Pancreas (tissue), 10 donors: ENCODE data around the gene NAT9. TPM values are rescaled to one million over a fixed set of nuclear protein-coding genes. Genes with fewer than 3 reads are reported as not detected.
A peak's percentile ranks its signal among the peaks of the same experiment; 100 is the strongest.

Source experiments
- ATAC-seq, 4 donors: fragments of 200-7000 bp; cut with Tn5 transposase; one replicate each; pipeline versions ENCODE4 v1.8.0 to v1.9.1; 2020; ENCODE audit warnings: mild to moderate bottlenecking in 4 of 4, moderate library complexity in 4 of 4
- DNase-seq, 6 donors: peaks; one replicate each; pipeline ENCODE4 v3.0.0-alpha.2; 2020
- FAIRE-seq: peaks from 2 replicates; lab custom pipeline; 2012; peaks lifted over from hg19 to GRCh38; lab: Jason Lieb, UNC
- H3K27ac ChIP-seq, 4 donors: fragments of 200-600 bp; sonication (generic); 1 replicate in 3 of 4; 2 replicates in 1 of 4; pipeline versions ENCODE4 v1.5.0 to v1.8.0; 2020
- H3K27me3 ChIP-seq, 4 donors: fragments of 200-600 bp; one replicate each; pipeline ENCODE4 v1.8.0; 2021
- H3K36me3 ChIP-seq, 3 donors: fragments of 200-600 bp; sonication (generic) in 1 of 3; one replicate each; pipeline versions ENCODE4 v1.5.0 to v1.8.0; 2020 to 2021
- H3K4me1 ChIP-seq, 3 donors: fragments of 200-600 bp; one replicate each; pipeline ENCODE4 v1.8.0; 2021
- H3K4me3 ChIP-seq, 4 donors: fragments of 200-600 bp; sonication (generic) in 2 of 4; one replicate each; pipeline versions ENCODE4 v1.5.0 to v1.8.0; 2020 to 2021
- H3K9me3 ChIP-seq, 4 donors: fragments of 200-600 bp; one replicate each; pipeline ENCODE4 v1.8.0; 2021
- WGBS, 2 donors: extraction: QIAGEN DNeasy Blood & Tissue Kit; methylation state at CpG; one replicate each; pipeline ENCODE4 v1.1.7; 2013; 5-methylcytosine and 5-hydroxymethylcytosine counted together
- intact Hi-C, 3 donors: fragments of 100-400 bp; cut with DNase I; formaldehyde crosslinking; loops; one replicate each; pipeline versions ENCODE4 v1.11.1 to v1.14.2; 2022
- polyA plus RNA-seq, 2 donors: library from polyadenylated mRNA; stranded (reverse); fragments of 200-250 nt; gene quantifications; one replicate each; pipeline ENCODE4 v1.2.3, GENCODE V29; 2013
- total RNA-seq, 6 donors: library from RNA; stranded (reverse); fragmentation: NEBNext Ultra II Directional in 4 of 6; extraction: Animal tissue kit (Norgen Biotek cat#: 25700) in 4 of 6; gene quantifications; one replicate each; pipeline versions ENCODE4 v1.2.1 to v1.2.4, GENCODE V29; 2021 to 2023
- TF ChIP-seq, protein P1 (sequence below), 4 donors: fragments of 200-600 bp; sonication (generic) in 3 of 4; IDR thresholded peaks; one replicate each; pipeline versions ENCODE4 v1.5.0 to v1.8.0; 2021; ENCODE audit warnings: antibody characterized with exemption in 4 of 4
- donor health status: healthy with polysubstance abuse.
- donor health status: DM: no; HTN: no; CAD: no; lungs with moderate emphysema.
- donor health status: DM: no; HTN: no; CAD: no.
- donor health status: control.
- donor health status: control.
- donor health status: Bipolar disorder and iron deficiency.
- donor health status: DM: yes; HTN: yes; CAD: no.
- donor health status: DM: no; HTN: no; CAD: no.
- donor health status: DM: no; HTN: no; CAD: no.
- donor health status: DM: yes; HTN: yes; CAD: no.

NAT9 gene
- total and polyA plus RNA-seq, 8 donors, result 14.4 to 38.5 (median 24.8) TPM

GRCh38 chr17:74796211-74796610, 20.1 kb upstream of the NAT9 start:
- no peaks in the 10 kb centered on the region for H3K4me1 ChIP-seq
- ATAC-seq (no peak), DNase-seq (no peak), FAIRE-seq (no peak)
- H3K27me3 ChIP-seq, result no peaks in the 10 kb centered on the region
- intact Hi-C loops, result loop anchor here in 1 of 3 donors (5.0 kb wide), 1 partner anchor 66 kb away; no protein-coding TSS in a partner anchor
- no peak overlapping the region for H3K27ac ChIP-seq
- TF ChIP-seq, protein P1, sequence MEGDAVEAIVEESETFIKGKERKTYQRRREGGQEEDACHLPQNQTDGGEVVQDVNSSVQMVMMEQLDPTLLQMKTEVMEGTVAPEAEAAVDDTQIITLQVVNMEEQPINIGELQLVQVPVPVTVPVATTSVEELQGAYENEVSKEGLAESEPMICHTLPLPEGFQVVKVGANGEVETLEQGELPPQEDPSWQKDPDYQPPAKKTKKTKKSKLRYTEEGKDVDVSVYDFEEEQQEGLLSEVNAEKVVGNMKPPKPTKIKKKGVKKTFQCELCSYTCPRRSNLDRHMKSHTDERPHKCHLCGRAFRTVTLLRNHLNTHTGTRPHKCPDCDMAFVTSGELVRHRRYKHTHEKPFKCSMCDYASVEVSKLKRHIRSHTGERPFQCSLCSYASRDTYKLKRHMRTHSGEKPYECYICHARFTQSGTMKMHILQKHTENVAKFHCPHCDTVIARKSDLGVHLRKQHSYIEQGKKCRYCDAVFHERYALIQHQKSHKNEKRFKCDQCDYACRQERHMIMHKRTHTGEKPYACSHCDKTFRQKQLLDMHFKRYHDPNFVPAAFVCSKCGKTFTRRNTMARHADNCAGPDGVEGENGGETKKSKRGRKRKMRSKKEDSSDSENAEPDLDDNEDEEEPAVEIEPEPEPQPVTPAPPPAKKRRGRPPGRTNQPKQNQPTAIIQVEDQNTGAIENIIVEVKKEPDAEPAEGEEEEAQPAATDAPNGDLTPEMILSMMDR (IDR thresholded peaks at IDR 0.05), result no peak
- peaks cover 0 to 20% (median 0%) of the 10 kb centered on the region in 3 donors for H3K36me3 ChIP-seq
- H3K4me3 ChIP-seq, result no peak overlapping the region
- 87 to 90% methylated on average over 4 of the region's 4 CpGs for WGBS, 2 donors
- no peaks in the 10 kb centered on the region for H3K9me3 ChIP-seq

DNA sequence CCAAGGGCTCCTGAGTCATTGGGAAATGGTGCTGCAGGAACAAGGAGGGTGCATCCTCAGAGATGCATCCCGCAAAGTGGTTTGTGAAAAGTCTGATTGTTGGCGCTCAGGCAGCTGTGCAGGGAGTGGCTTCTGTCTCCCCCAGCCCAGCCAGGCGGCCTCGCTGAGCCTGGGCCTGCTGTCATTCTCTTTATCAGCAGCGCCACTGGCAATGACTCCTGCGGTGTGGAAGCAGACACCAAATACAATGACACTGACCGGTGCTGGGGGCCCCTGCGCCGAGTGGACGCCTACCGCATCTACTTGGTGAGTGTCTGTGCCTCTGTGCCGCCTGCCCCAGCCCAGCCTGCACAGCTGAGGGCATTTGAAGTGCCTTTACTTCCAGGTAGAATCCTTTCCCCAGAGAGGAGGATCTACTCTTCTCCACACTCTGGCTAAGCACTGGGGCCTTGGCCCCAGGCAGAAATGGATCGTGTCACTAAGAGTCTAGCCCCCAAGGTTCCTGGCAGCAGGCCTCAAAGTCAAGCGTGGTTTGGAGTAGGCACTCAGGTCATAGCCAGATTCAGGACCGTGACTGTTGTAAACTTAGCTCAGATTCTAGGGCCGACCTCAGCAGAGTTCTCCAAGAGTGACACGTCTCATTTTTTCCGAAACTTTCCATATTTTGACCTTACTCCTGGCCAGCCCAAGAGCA, 19.3 kb upstream of the NAT9 start:
- intact Hi-C loops, result loop anchor here in 1 of 3 donors (5.0 kb wide), 1 partner anchor 67 kb away; no protein-coding TSS in a partner anchor
- H3K36me3 ChIP-seq, result peaks cover 0 to 20% (median 0%) of the 10 kb centered on the region in 3 donors
- H3K27me3 ChIP-seq, result no peaks in the 10 kb centered on the region
- no peaks in the 10 kb centered on the region for H3K9me3 ChIP-seq
- DNase-seq (no peak), ATAC-seq (no peak), FAIRE-seq (no peak)
- 91 to 94% methylated on average over 18 of the region's 18 CpGs for WGBS, 2 donors
- TF ChIP-seq, protein P1 (IDR thresholded peaks at IDR 0.05), result no peak
- no peak overlapping the region for H3K4me3 ChIP-seq
- no peaks in the 10 kb centered on the region for H3K4me1 ChIP-seq
- H3K27ac ChIP-seq, result no peak overlapping the region

DNA sequence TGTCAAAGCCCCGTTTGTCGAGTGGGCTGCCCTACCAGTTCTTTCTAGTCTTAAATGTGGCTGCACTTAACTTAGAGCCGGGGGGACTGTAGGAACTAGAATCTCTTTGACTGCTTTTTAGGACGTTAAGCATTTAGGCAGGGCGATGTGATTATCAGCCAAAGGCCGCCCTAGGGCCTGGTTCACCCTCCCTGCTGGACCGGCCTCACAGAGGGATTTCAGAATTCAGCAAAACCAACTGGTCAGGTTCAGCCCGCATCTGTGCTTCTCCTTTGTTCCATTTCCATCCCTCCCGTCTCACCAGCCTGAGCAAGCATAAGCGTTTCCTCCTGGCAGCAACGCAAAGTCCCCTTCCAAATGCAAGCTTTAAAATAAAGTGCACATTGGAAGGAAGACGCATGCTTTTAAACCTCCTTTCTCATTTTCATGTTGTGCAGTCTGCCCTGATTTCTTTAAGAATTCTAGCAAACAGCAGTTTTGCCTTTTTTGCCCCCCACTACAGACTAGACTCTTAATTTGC, 16.5 kb upstream of the NAT9 start:
- H3K4me1 ChIP-seq, result no peaks in the 10 kb centered on the region
- no peak for FAIRE-seq
- WGBS, 2 donors, result 89 to 93% methylated on average over 12 of the region's 12 CpGs
- no peaks in the 10 kb centered on the region for H3K9me3 ChIP-seq
- H3K27me3 ChIP-seq, result no peaks in the 10 kb centered on the region
- intact Hi-C loops, result loop anchor here in 1 of 3 donors (5.0 kb wide), 1 partner anchor 70 kb away; no protein-coding TSS in a partner anchor
- TF ChIP-seq, protein P1 (IDR thresholded peaks at IDR 0.05), result no peak
- no peak for DNase-seq
- ATAC-seq, result no peak
- H3K27ac ChIP-seq, result no peak overlapping the region
- H3K4me3 ChIP-seq, result no peak overlapping the region
- H3K36me3 ChIP-seq, result peaks cover 0 to 20% (median 0%) of the 10 kb centered on the region in 3 donors

DNA sequence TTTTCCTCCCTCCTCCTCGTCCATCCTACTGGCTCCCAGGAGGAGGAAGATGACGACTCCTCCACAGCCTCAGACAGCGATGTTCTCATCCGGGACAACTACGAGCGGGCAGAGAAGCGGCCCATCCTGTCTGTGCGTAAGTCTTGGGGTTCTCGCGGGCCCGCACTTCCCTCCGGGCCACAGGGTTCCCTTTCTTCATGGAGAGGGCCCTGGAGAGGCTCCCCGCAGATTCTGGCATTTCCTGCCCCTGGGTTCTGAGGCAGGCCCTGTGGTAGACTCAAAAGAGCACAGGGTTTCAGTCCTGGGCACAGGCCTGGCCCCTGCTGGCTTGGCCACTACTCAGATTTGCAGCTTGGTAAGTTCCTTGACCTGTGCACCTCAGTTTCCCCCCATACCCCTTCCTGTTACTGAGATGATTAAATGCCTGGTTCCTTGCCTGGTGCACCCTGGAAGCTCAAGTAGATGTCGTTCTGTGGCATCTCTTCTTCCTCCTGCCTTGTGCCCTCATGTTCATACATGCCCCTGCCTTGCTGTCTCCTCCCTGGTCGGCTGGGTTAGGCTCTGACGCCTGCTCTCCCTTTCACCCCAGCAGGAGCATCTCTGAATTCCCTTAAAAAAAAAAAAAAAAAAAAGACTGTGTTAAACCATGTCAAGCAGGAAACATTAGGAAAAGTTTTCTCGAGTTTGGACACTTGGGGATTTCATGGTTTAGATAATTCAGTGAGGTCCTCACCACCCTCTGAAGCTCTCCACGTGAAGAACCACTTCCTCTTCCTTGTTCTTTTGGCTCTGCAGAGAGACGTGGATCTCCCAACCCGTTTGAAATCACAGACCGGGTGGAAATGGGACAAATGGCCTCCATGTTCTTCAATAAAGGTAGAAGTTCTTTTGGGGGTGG, 14.3 kb upstream of the NAT9 start:
- TF ChIP-seq, protein P1 (IDR thresholded peaks at IDR 0.05), result no peak
- Histone ChIP-seq H3K36me3 (peaks cover 0 to 12% (median 0%) of the 10 kb centered on the region in 3 donors), H3K27ac (no peak overlapping the region), H3K9me3 (no peaks in the 10 kb centered on the region), H3K4me1 (no peaks in the 10 kb centered on the region), H3K4me3 (no peak overlapping the region), H3K27me3 (no peaks in the 10 kb centered on the region)
- ATAC-seq, result peak in 2 of 4 donors; percentile 29 to 47
- FAIRE-seq, result no peak
- intact Hi-C loops, result loop anchor here in 1 of 3 donors (5.0 kb wide), 1 partner anchor 72 kb away; no protein-coding TSS in a partner anchor
- no peak for DNase-seq
- 85 to 89% methylated on average over 21 of the region's 21 CpGs for WGBS, 2 donors
